Ishikawa (cell line): ENCODE results near the gene TEN1.

Experiments used
- EP300 ChIP-seq: IDR thresholded peaks from 2 replicates; pipeline ENCODE4 v1.6.1; 2012; ENCODE audit warnings: borderline replicate concordance
- NFIC ChIP-seq: IDR thresholded peaks from 2 replicates; pipeline ENCODE4 v1.6.1; 2012
- RAD21 ChIP-seq: IDR thresholded peaks from 2 replicates; pipeline ENCODE4 v1.6.1; 2012; ENCODE audit warnings: low read depth
- REST ChIP-seq: IDR thresholded peaks from 2 replicates; pipeline ENCODE4 v1.6.1; 2012; ENCODE audit warnings: low read depth, mild to moderate bottlenecking
- TAF1 ChIP-seq: IDR thresholded peaks from 2 replicates; pipeline ENCODE4 v1.6.1; 2012; ENCODE audit warnings: low read depth, mild to moderate bottlenecking
- TCF12 ChIP-seq: IDR thresholded peaks from 2 replicates; pipeline ENCODE4 v1.6.1; 2012; ENCODE audit warnings: low read depth
- TEAD4 ChIP-seq: IDR thresholded peaks from 2 replicates; pipeline ENCODE4 v1.6.1; 2012
- USF1 ChIP-seq: IDR thresholded peaks from 2 replicates; pipeline ENCODE4 v1.6.1; 2012
- ZBTB7A ChIP-seq: IDR thresholded peaks from 2 replicates; pipeline ENCODE4 v1.6.1; 2012; ENCODE audit warnings: low read depth

DNA sequence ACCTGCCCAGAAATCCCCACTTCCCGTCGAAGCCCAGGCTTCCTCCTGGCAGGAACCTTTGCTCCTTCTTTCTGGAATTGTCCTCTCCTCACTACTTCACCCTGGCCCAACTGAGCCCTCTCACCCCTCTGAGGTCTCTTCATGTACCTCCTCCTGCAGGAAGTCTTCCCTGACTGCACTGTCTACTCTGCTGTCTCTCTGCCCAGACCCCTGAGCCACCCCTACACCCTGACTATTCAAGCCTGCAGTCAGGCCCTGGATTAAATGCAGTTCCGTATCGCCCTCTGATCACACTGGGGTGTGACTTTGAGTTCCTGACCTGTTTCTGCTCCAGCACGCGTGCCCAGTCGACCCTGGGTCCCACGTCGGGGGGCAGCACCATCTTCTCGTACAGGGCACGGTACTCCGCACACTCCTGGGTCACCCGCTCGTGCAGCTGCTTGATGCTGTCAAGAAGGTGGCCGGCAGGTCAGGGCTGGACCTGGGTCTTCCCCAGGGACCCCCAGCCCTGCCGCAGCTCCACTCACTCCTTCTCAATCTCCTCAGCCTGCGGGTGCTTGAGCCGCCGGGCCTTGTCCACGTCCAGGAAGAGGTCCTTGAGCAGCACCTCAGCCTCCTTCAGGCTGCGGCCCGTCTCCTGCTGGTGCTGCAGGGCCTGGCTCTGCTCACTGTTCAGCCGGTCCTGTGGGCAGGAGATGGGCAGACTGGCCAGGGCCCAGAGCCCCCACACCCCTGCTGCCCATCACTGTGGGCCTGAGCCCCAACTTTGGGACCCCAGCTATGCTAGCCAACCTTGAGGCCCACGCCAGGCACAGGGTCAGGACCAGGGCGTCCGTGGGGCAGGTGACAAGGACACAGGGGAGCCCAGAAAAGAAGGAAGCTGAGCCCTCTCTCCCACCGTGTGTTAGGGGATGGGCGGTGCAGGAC, 44.2 kb downstream of the TEN1 start:
- TF ChIP-seq EP300: no peak
- TF ChIP-seq TCF12: no peak
- no peak for TF ChIP-seq REST
- no peak for TF ChIP-seq RAD21
- no peak for TF ChIP-seq TAF1
- no peak for TF ChIP-seq USF1
- no peak for TF ChIP-seq ZBTB7A
- no peak for TF ChIP-seq TEAD4
- TF ChIP-seq NFIC: no peak
